AG04450 (cell line): Measurements from ENCODE around the gene STK32C. TPM values are rescaled to one million over a fixed set of nuclear protein-coding genes. Genes with fewer than 3 reads are reported as not detected.

ENCODE experiments used
- CTCF ChIA-PET: fragments of 300-600, 350-600 bp; formaldehyde crosslinking; extraction: SDS; loops from one replicate; lab custom pipeline; 2022; ENCODE audit warnings: antibody characterized with exemption, inconsistent platforms; lab: Charles Lee
- POLR2A ChIA-PET: fragments of 350-600 bp; formaldehyde crosslinking; extraction: SDS; loops from one replicate; lab custom pipeline; 2021; ENCODE audit warnings: antibody characterized with exemption, inconsistent platforms; lab: Yijun Ruan, JAX
- DNase-seq: peaks from one replicate; pipeline ENCODE4 v3.0.0-alpha.2; 2011; ENCODE audit warnings: low read depth, low spot score
- H3K27ac ChIP-seq: one replicate; pipeline ENCODE4 v1.5.1; 2012; ENCODE audit warnings: low read depth, low read length, control low read depth
- H3K27me3 ChIP-seq: one replicate; pipeline ENCODE4 v1.6.0; 2012; ENCODE audit warnings: low read length; ENCODE audit not compliant: control insufficient read depth, insufficient read depth
- H3K4me3 ChIP-seq: 2 replicates; pipeline ENCODE4 v1.5.1; 2011; ENCODE audit warnings: mild to moderate bottlenecking, low read depth, low read length, control low read depth
- H3K9me3 ChIP-seq: 2 replicates; pipeline ENCODE4 v1.5.1; 2012; ENCODE audit warnings: low read length; ENCODE audit not compliant: control insufficient read depth, insufficient read depth
- CTCF ChIP-seq: IDR thresholded peaks from 2 replicates; pipeline ENCODE4 v1.5.1; 2011; ENCODE audit warnings: low read depth, low read length, control low read depth, inconsistent platforms
- polyA plus RNA-seq: library from polyadenylated mRNA; depleted of rRNA; stranded (reverse); fragments of >200 nt; gene quantifications from 2 replicates; pipeline ENCODE4 v1.2.3, GENCODE V29; 2011

Gene STK32C
- polyA plus RNA-seq, 1 experiment: 5.3 TPM

- peaks cover 4% of the 10 kb centered on the region; the same call in 1 of the 2 replicates for H3K9me3 ChIP-seq
- no peak for DNase-seq
- peaks cover 29% of the 10 kb centered on the region for H3K27me3 ChIP-seq
- CTCF ChIA-PET: no interaction called here
- H3K4me3 ChIP-seq: no peak overlapping the region
- no peak overlapping the region for H3K27ac ChIP-seq
- no peak for TF ChIP-seq CTCF
- POLR2A ChIA-PET: no interaction called here
These were observed 122.7 kb downstream of the STK32C start for GRCh38 chr10:132184816-132185593.

- peaks cover 28% of the 10 kb centered on the region for H3K27me3 ChIP-seq
- ChIA-PET CTCF (interaction anchor here (0.5 kb wide), 1 partner anchor 1982 kb away, joined by 3 read pairs; no protein-coding TSS in a partner anchor), POLR2A (no interaction called here)
- H3K27ac ChIP-seq: no peak overlapping the region
- no peak overlapping the region for H3K4me3 ChIP-seq
- TF ChIP-seq CTCF: no peak
- peaks cover 4% of the 10 kb centered on the region; the same call in 1 of the 2 replicates for H3K9me3 ChIP-seq
- no peak for DNase-seq
These were observed 124.7 kb downstream of the STK32C start for GRCh38 chr10:132183046-132183445.

GRCh38 chr10:132182591-132182990 lies 125.2 kb downstream of the STK32C start:
- Histone ChIP-seq H3K9me3 (peaks cover under 1% of the 10 kb centered on the region; the same call in 1 of the 2 replicates), H3K27me3 (peaks cover 24% of the 10 kb centered on the region), H3K27ac (no peak overlapping the region), H3K4me3 (no peak overlapping the region)
- ChIA-PET CTCF (no interaction called here), POLR2A (no interaction called here)
- no peak for DNase-seq
- no peak for TF ChIP-seq CTCF

GRCh38 chr10:132181691-132182425 lies 125.9 kb downstream of the STK32C start:
- no peaks in the 10 kb centered on the region; the same call in 1 of the 2 replicates for H3K9me3 ChIP-seq
- no peak overlapping the region for H3K27ac ChIP-seq
- H3K27me3 ChIP-seq: peaks cover 22% of the 10 kb centered on the region
- CTCF ChIA-PET: no interaction called here
- POLR2A ChIA-PET: no interaction called here
- no peak for DNase-seq
- H3K4me3 ChIP-seq: no peak overlapping the region
- TF ChIP-seq CTCF: no peak

GRCh38 chr10:132180736-132181135 lies 127.0 kb downstream of the STK32C start:
- no peaks in the 10 kb centered on the region; the same call in 1 of the 2 replicates for H3K9me3 ChIP-seq
- CTCF ChIA-PET: no interaction called here
- TF ChIP-seq CTCF: no peak
- H3K27me3 ChIP-seq: peaks cover 22% of the 10 kb centered on the region
- no peak overlapping the region for H3K27ac ChIP-seq
- DNase-seq: no peak
- POLR2A ChIA-PET: no interaction called here
- H3K4me3 ChIP-seq: no peak overlapping the region
